ENCODE measurements around the gene HERPUD1.

DNA sequence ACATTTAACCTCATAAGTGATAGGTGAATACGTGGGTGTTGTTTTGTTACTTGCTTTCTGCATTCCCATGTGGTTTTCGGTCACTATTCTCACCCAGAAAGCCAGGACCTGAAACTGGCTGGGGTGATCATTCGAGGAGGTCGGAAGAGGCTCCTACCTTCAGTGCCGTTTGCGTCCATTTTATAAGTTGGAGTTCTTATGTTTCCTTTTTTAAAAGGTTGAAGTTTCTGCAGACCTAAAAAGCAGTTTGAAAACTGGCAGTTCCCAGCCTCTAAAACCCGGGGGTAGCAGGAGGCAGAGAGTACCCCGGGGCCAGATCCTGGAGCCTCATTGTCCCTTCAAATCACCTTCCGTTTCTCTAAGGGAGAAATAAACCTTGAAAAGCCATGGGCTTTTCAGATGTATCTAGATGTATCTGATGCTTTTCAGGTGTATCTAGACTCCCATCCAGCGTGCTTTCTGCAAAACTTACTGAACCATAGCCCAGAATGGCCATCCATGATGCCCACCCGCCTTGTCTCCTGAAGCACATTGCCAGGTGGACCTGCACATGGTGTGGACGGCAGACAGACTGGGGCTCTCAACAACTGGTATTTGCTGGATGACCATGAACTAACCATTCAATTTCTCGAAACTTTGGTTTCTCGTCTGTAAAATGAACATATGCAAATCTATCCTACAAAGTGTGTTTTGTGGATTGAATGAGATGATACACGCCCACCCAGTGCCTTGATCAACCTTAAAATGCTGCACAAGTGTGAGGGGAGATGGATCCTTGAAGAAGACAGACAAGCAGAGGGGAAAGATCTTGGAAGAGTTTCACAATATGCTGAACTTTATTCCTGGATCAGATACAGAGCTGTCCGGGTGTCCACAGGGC is 58.7 kb downstream of the HERPUD1 start:
- TF ChIP-seq, protein P1, sequence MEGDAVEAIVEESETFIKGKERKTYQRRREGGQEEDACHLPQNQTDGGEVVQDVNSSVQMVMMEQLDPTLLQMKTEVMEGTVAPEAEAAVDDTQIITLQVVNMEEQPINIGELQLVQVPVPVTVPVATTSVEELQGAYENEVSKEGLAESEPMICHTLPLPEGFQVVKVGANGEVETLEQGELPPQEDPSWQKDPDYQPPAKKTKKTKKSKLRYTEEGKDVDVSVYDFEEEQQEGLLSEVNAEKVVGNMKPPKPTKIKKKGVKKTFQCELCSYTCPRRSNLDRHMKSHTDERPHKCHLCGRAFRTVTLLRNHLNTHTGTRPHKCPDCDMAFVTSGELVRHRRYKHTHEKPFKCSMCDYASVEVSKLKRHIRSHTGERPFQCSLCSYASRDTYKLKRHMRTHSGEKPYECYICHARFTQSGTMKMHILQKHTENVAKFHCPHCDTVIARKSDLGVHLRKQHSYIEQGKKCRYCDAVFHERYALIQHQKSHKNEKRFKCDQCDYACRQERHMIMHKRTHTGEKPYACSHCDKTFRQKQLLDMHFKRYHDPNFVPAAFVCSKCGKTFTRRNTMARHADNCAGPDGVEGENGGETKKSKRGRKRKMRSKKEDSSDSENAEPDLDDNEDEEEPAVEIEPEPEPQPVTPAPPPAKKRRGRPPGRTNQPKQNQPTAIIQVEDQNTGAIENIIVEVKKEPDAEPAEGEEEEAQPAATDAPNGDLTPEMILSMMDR (conservative IDR thresholded peaks at IDR 0.05; ENCODE audit: low read length): no peak
- no peak for TF ChIP-seq EZH2phosphoT487 (IDR thresholded peaks at IDR 0.05; ENCODE audit: borderline replicate concordance)
